RWPE1 (cell line): ENCODE measurements around the gene ROR2.

ENCODE experiments used
- CTCF ChIA-PET: fragments of 350-600 bp; sonication (Branson Sonifier 250); formaldehyde crosslinking; extraction: SDS; loops from one replicate; lab custom pipeline; 2021; lab: Yijun Ruan, JAX
- POLR2A ChIA-PET: fragments of 400-600 bp; formaldehyde crosslinking; extraction: SDS; loops from one replicate; lab custom pipeline; 2020; ENCODE audit warnings: antibody characterized with exemption; ENCODE audit not compliant: low non-redundant PET; lab: Yijun Ruan, JAX
- DNase-seq: peaks from one replicate; pipeline ENCODE4 v3.0.0; 2012; ENCODE audit warnings: low spot score
- H3K27ac ChIP-seq: fragments of 450-650 bp; 2 replicates; pipeline ENCODE4 v1.5.1; 2017
- TF ChIP-seq, protein P1 (sequence below): fragments of 450-650 bp; conservative IDR thresholded peaks from 2 replicates; pipeline ENCODE4 v1.5.1; 2017; ENCODE audit warnings: low read depth, mild to moderate bottlenecking

ROR2 gene

DNA sequence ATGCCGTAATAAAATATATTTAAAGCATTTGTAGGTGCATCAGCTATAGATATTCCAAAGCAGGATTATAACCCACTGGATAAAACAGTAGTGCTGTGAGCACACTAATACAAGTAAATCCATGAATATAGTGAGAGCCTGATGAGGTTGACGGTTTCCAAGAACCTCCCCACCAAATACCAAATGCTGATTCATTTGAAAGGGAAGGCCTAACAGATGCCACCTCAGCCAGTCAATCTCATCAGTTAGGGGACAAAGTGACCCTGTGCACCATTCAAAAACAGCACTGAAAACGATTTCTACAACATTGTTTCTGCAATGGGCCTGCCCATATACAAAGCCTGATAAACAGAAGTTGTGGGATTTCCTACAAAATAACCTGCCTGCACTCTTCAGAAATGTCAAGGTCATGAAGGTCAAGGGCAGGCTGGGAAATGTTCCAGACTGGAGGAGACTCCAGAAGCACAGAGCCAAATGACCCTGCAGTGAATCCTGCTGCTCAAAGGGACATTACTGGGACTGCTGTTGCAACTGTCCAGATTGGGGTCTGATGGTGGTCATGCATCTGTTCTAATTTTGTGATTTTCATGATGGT lies 69.6 kb downstream of the ROR2 start:
- ChIA-PET POLR2A (no interaction called here), CTCF (no interaction called here)
- H3K27ac ChIP-seq, result no peak overlapping the region
- TF ChIP-seq, protein P1, sequence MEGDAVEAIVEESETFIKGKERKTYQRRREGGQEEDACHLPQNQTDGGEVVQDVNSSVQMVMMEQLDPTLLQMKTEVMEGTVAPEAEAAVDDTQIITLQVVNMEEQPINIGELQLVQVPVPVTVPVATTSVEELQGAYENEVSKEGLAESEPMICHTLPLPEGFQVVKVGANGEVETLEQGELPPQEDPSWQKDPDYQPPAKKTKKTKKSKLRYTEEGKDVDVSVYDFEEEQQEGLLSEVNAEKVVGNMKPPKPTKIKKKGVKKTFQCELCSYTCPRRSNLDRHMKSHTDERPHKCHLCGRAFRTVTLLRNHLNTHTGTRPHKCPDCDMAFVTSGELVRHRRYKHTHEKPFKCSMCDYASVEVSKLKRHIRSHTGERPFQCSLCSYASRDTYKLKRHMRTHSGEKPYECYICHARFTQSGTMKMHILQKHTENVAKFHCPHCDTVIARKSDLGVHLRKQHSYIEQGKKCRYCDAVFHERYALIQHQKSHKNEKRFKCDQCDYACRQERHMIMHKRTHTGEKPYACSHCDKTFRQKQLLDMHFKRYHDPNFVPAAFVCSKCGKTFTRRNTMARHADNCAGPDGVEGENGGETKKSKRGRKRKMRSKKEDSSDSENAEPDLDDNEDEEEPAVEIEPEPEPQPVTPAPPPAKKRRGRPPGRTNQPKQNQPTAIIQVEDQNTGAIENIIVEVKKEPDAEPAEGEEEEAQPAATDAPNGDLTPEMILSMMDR, result no peak
- no peak for DNase-seq

DNA sequence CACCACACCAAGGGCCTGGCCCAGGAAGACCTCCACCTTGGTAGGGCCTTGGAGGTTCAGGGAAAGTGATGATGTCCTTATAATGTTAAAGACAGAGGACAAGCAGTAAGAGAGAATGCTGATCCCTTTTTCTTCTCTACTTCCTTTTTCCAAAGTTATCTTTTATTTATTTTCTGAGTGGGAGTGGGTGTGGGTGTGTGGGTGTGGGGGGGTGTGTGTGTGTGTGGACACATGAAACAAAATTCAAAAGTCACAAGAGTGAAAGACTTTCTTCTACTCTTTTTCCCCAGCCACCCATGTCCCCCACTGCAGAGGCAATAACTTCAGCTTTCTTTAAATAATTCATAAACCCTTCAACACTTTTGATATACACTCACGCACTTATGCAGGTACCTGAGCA lies 70.8 kb downstream of the ROR2 start:
- TF ChIP-seq, protein P1, result no peak
- H3K27ac ChIP-seq, result no peak overlapping the region
- POLR2A ChIA-PET, result no interaction called here
- CTCF ChIA-PET, result interaction anchor here (0.6 kb wide), 1 partner anchor 965 kb away, joined by 4 read pairs; no protein-coding TSS in a partner anchor
- DNase-seq, result no peak

DNA sequence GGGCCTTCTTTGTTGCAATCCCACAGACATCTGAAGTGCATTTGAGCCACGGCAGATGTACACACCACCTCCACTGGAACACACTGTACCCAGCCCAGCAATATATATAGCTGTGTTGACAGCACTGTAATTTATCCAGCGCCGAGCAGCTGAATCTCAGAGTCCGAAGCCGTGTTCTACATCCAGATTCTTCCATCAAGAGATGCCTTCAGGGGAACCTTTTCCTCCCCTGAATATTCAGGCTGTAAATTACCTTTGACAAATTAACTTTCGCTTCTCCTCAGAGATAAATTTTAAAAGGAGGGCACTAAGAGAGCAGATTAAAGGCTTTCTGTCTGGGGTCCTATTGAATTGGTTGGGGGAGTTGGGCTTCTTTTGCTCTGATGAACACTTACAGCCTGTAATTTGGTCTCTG lies 76.4 kb downstream of the ROR2 start:
- ChIA-PET POLR2A (no interaction called here), CTCF (interaction anchor here (0.6 kb wide), 1 partner anchor 174 kb away, joined by 4 read pairs; no protein-coding TSS in a partner anchor)
- TF ChIP-seq, protein P1, result no peak
- DNase-seq, result no peak
- H3K27ac ChIP-seq, result no peak overlapping the region

DNA sequence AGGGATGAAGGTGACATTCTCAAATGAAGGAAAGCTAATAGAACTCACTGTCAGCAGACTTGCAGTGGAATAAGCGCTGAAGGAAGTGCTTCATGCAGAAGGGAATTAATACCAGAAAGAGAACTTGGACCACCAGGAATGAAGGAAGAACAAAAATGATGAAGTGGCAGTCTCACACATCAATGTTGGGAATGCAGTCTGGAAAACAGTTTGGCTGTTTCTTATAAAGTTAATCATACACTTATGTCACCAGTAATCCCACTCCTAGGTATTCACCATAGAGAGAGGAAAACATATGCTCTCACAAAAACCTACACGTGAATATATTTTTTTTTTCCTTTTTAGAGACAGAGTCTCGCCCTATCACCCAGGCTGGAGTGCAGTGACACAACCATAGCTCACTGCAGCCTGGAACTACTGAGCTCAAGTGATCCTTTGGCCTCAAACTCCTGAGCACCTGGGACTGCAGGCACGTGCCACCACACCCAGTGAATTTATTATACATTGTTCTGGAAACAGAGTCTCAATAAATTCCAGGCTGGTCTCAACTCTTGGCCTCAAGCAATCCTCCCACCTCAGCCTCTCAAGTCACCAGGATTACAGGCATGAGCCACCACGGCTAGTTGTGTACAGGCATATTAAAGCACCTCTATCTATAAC lies 81.2 kb downstream of the ROR2 start:
- no peak for DNase-seq
- no peak overlapping the region for H3K27ac ChIP-seq
- CTCF ChIA-PET, result interaction anchor here (0.6 kb wide), 1 partner anchor 74 kb away, joined by 3 read pairs; no protein-coding TSS in a partner anchor
- TF ChIP-seq, protein P1, result no peak
- POLR2A ChIA-PET, result interaction anchor here (0.6 kb wide), 1 partner anchor 66 kb away, joined by 3 read pairs; no protein-coding TSS in a partner anchor

DNA sequence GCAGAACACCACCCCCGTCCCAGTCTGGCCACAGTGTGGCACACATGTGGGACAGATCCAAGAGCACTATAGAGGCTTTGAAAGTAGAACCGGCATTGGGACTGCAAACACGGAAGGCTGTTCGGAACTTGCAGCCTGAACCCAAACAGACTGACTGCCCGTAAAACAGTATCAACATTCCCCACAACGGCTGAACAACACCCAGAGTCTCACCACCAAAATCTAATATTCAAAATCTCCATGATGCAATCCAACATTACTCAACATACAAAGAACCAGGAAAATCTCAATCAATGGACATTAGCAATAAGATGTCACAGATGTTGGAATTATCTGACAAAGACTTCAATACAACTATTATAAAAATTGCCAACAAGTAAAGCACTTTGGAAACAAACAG lies 82.3 kb downstream of the ROR2 start:
- ChIA-PET CTCF (no interaction called here), POLR2A (no interaction called here)
- DNase-seq, result no peak
- TF ChIP-seq, protein P1, result no peak
- no peak overlapping the region for H3K27ac ChIP-seq

DNA sequence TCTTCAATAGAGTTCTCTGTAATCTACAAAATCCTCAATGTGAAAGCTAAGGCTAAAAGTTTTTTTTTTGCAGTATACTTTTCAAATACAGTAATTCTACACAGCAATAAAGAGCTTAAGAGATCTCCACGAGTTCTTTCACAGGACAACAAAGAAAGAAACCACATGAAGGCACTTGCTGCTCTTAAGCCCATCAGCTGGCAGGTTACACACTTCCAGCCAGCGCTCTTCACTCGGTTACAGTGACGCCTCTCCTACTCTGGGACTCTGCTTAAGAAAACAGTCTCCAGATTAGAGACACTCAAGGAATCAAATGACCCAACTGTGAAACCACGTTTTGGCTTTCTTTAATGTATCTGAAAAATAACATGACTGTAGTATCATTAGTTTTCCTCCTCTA lies 85.0 kb downstream of the ROR2 start:
- ChIA-PET CTCF (no interaction called here), POLR2A (no interaction called here)
- TF ChIP-seq, protein P1, result no peak
- no peak for DNase-seq
- no peak overlapping the region for H3K27ac ChIP-seq
